HepG2 (cell line): ENCODE data around the gene PYGB. TPM values are rescaled to one million over a fixed set of nuclear protein-coding genes. Genes with fewer than 3 reads are reported as not detected.

Experiments
- AKAP8 ChIP-seq: sonication (generic); formaldehyde crosslinking; IDR thresholded peaks from 2 replicates; pipeline ENCODE4 v1.5.1; 2020; ENCODE audit warnings: mild to moderate bottlenecking, missing genetic modification reagents
- CENPX ChIP-seq: sonication (generic); formaldehyde crosslinking; IDR thresholded peaks from 2 replicates; pipeline ENCODE4 v1.9.0; 2021; ENCODE audit warnings: mild to moderate bottlenecking, missing genetic modification reagents, moderate library complexity
- ELK4 ChIP-seq: sonication (generic); formaldehyde crosslinking; IDR thresholded peaks from 2 replicates; pipeline ENCODE4 v1.9.0; 2021; ENCODE audit warnings: missing genetic modification reagents, borderline replicate concordance
- HNRNPL ChIP-seq: fragments of 200-400 bp; formaldehyde crosslinking; IDR thresholded peaks from 2 replicates; pipeline ENCODE4 v1.6.1; 2017; ENCODE audit warnings: mild to moderate bottlenecking, low read depth, low read length
- HOXD1 ChIP-seq: sonication (generic); formaldehyde crosslinking; IDR thresholded peaks from 2 replicates; pipeline ENCODE4 v1.5.0; 2020; ENCODE audit warnings: missing genetic modification reagents
- ISL2 ChIP-seq: sonication (generic); formaldehyde crosslinking; IDR thresholded peaks from 2 replicates; pipeline ENCODE4 v1.5.0; 2020; ENCODE audit warnings: missing genetic modification reagents
- PATZ1 ChIP-seq: sonication (generic); formaldehyde crosslinking; IDR thresholded peaks from 2 replicates; pipeline ENCODE4 v1.4.0; 2020; ENCODE audit warnings: missing genetic modification reagents
- RAD51 ChIP-seq: fragments of 450-650 bp; IDR thresholded peaks from 2 replicates; pipeline ENCODE4 v1.6.1; 2016; ENCODE audit warnings: borderline replicate concordance
- RARG ChIP-seq: sonication (generic); formaldehyde crosslinking; IDR thresholded peaks from 2 replicates; pipeline ENCODE4 v1.4.0; 2020; ENCODE audit warnings: low read depth, mild to moderate bottlenecking, missing genetic modification reagents
- SIN3A ChIP-seq: IDR thresholded peaks from 2 replicates; pipeline ENCODE4 v1.6.1; 2011; ENCODE audit warnings: low read depth, mild to moderate bottlenecking, control low read depth, low read length, borderline replicate concordance
- STAT5B ChIP-seq: sonication (generic); formaldehyde crosslinking; IDR thresholded peaks from 2 replicates; pipeline ENCODE4 v1.4.0; 2020; ENCODE audit warnings: missing genetic modification reagents
- TRIM22 ChIP-seq: fragments of 450-650 bp; IDR thresholded peaks from 2 replicates; pipeline ENCODE4 v1.6.1; 2017
- ZC3H13 ChIP-seq: sonication (generic); formaldehyde crosslinking; IDR thresholded peaks from 2 replicates; pipeline ENCODE4 v1.8.1; 2023; ENCODE audit warnings: mild to moderate bottlenecking, missing genetic modification reagents, moderate library complexity
- ZFP82 ChIP-seq: sonication (generic); formaldehyde crosslinking; IDR thresholded peaks from 2 replicates; pipeline ENCODE4 v1.5.1; 2020; ENCODE audit warnings: mild to moderate bottlenecking, missing genetic modification reagents, borderline replicate concordance
- ZNF382 ChIP-seq: sonication (generic); formaldehyde crosslinking; IDR thresholded peaks from 2 replicates; pipeline ENCODE4 v1.5.0; 2020; ENCODE audit warnings: missing genetic modification reagents, mild to moderate bottlenecking, borderline replicate concordance
- ZNF446 ChIP-seq: sonication (generic); formaldehyde crosslinking; IDR thresholded peaks from 2 replicates; pipeline ENCODE4 v1.5.0; 2020; ENCODE audit warnings: mild to moderate bottlenecking, missing genetic modification reagents
- ZSCAN29 ChIP-seq: sonication (generic); formaldehyde crosslinking; conservative IDR thresholded peaks from 2 replicates; pipeline ENCODE4 v1.4.0; 2020; ENCODE audit warnings: mild to moderate bottlenecking, missing genetic modification reagents
- polyA plus RNA-seq, 8 experiments: library from polyadenylated mRNA; depleted of rRNA in 3 of 8; stranded (reverse) in 7 of 8; unstranded in 1 of 8; fragments of >200 nt; fragmentation: Illumina TruSeq in 4 of 8; extraction: Trizol in 4 of 8; gene quantifications; 2 replicates each; pipeline versions ENCODE4 v1.2.1 to v1.2.3, GENCODE V29; 2011 to 2016; ENCODE audit warnings: low read depth in 4 of 8, missing spikeins in 1 of 8, mixed read lengths in 1 of 8; ENCODE audit not compliant: insufficient read depth in 1 of 8
- total RNA-seq, 5 experiments: library from RNA; depleted of rRNA; stranded (reverse); fragments of >200 nt; fragmentation: Illumina TruSeq; extraction: Trizol; gene quantifications; 2 replicates each; pipeline ENCODE4 v1.2.3, GENCODE V29; 2016; ENCODE audit warnings: low read depth in 1 of 5
- TF ChIP-seq, protein P1 (sequence below): sonication (generic); formaldehyde crosslinking; IDR thresholded peaks from 2 replicates; pipeline ENCODE4 v1.8.1; 2023; ENCODE audit warnings: mild to moderate bottlenecking, inconsistent platforms, moderate library complexity, missing genetic modification reagents, borderline replicate concordance
- TF ChIP-seq, protein P2 (sequence below): sonication (generic); formaldehyde crosslinking; IDR thresholded peaks from 2 replicates; pipeline ENCODE4 v1.4.0; 2020; ENCODE audit warnings: mild to moderate bottlenecking, missing genetic modification reagents

The PYGB gene
- total and polyA plus RNA-seq, 2 of the 13 experiments (the other 11 are each of a cell fraction or from before 2014, with no cell fraction given) = 24.2 to 86.3 TPM

- peak; percentile 69 for TF ChIP-seq AKAP8
- TF ChIP-seq CENPX = no peak
- TF ChIP-seq ZNF382 = no peak
- no peak for TF ChIP-seq SIN3A
- peak; percentile 99 for TF ChIP-seq PATZ1
- no peak for TF ChIP-seq TRIM22
- 0 out of 2 replicates have a peak, but pooled peaks have one; percentile 16 for TF ChIP-seq ZC3H13 (CRISPR knock-in tag)
- no peak for TF ChIP-seq RAD51
- peak; percentile 75; the same call in 1 of the 2 replicates for TF ChIP-seq HNRNPL
- 0 out of 2 replicates have a peak, but pooled peaks have one; percentile 78 for TF ChIP-seq HOXD1
- TF ChIP-seq ELK4 = no peak
- TF ChIP-seq, protein P1, sequence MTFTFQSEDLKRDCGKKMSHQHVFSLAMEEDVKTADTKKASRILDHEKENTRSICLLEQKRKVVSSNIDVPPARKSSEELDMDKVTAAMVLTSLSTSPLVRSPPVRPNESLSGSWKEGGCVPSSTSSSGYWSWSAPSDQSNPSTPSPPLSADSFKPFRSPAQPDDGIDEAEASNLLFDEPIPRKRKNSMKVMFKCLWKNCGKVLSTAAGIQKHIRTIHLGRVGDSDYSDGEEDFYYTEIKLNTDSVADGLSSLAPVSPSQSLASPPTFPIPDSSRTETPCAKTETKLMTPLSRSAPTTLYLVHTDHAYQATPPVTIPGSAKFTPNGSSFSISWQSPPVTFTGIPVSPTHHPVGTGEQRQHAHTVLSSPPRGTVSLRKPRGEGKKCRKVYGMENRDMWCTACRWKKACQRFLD (CRISPR knock-in tag) = peak; percentile 83; the same call in 1 of the 2 replicates
- TF ChIP-seq ZSCAN29 = 0 out of 2 replicates have a peak, but pooled peaks have one; percentile 66
- peak; percentile 66 for TF ChIP-seq ISL2 (CRISPR knock-in tag)
- no peak for TF ChIP-seq RARG
- no peak for TF ChIP-seq ZNF446
- TF ChIP-seq, protein P2, sequence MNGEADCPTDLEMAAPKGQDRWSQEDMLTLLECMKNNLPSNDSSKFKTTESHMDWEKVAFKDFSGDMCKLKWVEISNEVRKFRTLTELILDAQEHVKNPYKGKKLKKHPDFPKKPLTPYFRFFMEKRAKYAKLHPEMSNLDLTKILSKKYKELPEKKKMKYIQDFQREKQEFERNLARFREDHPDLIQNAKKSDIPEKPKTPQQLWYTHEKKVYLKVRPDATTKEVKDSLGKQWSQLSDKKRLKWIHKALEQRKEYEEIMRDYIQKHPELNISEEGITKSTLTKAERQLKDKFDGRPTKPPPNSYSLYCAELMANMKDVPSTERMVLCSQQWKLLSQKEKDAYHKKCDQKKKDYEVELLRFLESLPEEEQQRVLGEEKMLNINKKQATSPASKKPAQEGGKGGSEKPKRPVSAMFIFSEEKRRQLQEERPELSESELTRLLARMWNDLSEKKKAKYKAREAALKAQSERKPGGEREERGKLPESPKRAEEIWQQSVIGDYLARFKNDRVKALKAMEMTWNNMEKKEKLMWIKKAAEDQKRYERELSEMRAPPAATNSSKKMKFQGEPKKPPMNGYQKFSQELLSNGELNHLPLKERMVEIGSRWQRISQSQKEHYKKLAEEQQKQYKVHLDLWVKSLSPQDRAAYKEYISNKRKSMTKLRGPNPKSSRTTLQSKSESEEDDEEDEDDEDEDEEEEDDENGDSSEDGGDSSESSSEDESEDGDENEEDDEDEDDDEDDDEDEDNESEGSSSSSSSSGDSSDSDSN = no peak; the same call in 1 of the 2 replicates
- 0 out of 2 replicates have a peak, but pooled peaks have one; percentile 73 for TF ChIP-seq STAT5B (CRISPR knock-in tag)
- TF ChIP-seq ZFP82 = no peak
Measured at GRCh38 chr20:25294459-25295385, 46.8 kb downstream of the PYGB start (continued).
